ENCODE measurements around the gene PEX14.

PEX14 gene

DNA sequence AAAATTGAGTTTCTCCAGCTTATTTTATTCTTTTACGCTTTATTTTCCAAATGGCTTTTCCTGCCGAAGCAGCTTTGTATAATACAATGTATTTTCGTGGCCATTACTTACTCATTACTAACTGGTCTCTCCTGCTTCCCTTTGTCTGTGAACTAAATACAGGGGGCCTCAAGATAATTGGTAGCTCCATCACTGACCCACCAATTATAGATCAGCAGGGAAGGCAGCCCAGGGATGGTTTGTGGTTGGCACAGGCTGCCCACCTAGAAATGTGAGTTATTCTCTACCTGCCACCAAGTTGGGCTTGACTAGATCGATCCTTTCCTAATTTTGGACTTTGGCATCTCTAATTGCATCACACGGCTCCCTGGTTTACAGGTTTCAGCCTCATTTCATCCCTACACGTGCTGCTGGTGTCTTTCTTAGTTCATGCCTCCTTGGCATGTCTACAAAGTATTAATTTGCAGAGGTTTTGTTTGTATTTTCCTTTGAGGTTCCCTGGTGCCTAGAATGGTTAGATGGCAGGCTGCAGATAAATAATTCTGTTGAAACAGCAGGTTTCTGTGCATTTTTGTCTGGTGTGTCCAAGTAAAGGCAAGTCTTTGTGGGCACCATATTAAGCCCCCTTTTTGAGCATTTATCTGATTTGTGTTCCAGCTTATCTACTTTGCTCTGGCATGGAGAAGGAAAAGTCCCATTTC is 35.2 kb downstream of the PEX14 start:
- H2BK15ac ChIP-seq (ENCODE audit: low read depth, poor library complexity, severe bottlenecking): no peak overlapping the region
- H3K4ac ChIP-seq (ENCODE audit: low read depth in 1 of 2, low read length in 2 of 2): no peak overlapping the region
- H3K79me1 ChIP-seq (replicated peaks; ENCODE audit: low read length, poor library complexity, severe bottlenecking): peaks cover 13% of the 10 kb centered on the region
- H3K36me3 ChIP-seq (ENCODE audit: control insufficient read depth in 1 of 2, insufficient read depth in 2 of 2, low read depth in 1 of 2, low read length in 2 of 2): peaks cover 0 to 3% of the 10 kb centered on the region in 2 experiments
- H2AFZ ChIP-seq (ENCODE audit: low read depth, low read length): no peak overlapping the region
- no peak overlapping the region for H3K4me2 ChIP-seq (ENCODE audit: low read length, poor library complexity, severe bottlenecking)
- no peak overlapping the region for H3K9ac ChIP-seq (ENCODE audit: low read length)
- no peak overlapping the region for H2BK12ac ChIP-seq (ENCODE audit: low read length in 2 of 2)
- H3K9me3 ChIP-seq (ENCODE audit: control insufficient read depth, low read length): no peaks in the 10 kb centered on the region
- H3K23ac ChIP-seq (ENCODE audit: low read length in 2 of 2): no peak overlapping the region
- H2BK5ac ChIP-seq (ENCODE audit: low read depth, low read length, poor library complexity, severe bottlenecking): no peak overlapping the region
- DNase-seq: no peak
- no peak overlapping the region for H3K14ac ChIP-seq (ENCODE audit: low read length in 2 of 2)
- H3K4me1 ChIP-seq (ENCODE audit: control insufficient read depth, insufficient read depth, low read depth, low read length): peaks cover 33% of the 10 kb centered on the region
- H3K18ac ChIP-seq (ENCODE audit: low read depth in 1 of 2, low read length in 2 of 2): peak overlapping the region in 1 of 2 experiments; percentile 2
- WGBS: 91% methylated on average over 6 of the region's 6 CpGs
- H3K27ac ChIP-seq (ENCODE audit: low read length, poor library complexity, severe bottlenecking): peak overlapping the region; percentile 76
- H4K91ac ChIP-seq (ENCODE audit: low read length): no peak overlapping the region
- peak overlapping the region; percentile 8 for H2AK5ac ChIP-seq (ENCODE audit: low read length, severe bottlenecking)
- H3K27me3 ChIP-seq (ENCODE audit: control insufficient read depth in 1 of 2, insufficient read depth in 1 of 2, low read length in 2 of 2): no peaks in the 10 kb centered on the region
- H3K4me3 ChIP-seq (ENCODE audit: insufficient read depth in 1 of 2, low read depth in 1 of 2, low read length in 2 of 2): peak overlapping the region in 1 of 2 experiments; percentile 63
- no peak overlapping the region for H2BK120ac ChIP-seq (ENCODE audit: low read depth, low read length)
- no peak overlapping the region for H4K8ac ChIP-seq (ENCODE audit: low read length)

DNA sequence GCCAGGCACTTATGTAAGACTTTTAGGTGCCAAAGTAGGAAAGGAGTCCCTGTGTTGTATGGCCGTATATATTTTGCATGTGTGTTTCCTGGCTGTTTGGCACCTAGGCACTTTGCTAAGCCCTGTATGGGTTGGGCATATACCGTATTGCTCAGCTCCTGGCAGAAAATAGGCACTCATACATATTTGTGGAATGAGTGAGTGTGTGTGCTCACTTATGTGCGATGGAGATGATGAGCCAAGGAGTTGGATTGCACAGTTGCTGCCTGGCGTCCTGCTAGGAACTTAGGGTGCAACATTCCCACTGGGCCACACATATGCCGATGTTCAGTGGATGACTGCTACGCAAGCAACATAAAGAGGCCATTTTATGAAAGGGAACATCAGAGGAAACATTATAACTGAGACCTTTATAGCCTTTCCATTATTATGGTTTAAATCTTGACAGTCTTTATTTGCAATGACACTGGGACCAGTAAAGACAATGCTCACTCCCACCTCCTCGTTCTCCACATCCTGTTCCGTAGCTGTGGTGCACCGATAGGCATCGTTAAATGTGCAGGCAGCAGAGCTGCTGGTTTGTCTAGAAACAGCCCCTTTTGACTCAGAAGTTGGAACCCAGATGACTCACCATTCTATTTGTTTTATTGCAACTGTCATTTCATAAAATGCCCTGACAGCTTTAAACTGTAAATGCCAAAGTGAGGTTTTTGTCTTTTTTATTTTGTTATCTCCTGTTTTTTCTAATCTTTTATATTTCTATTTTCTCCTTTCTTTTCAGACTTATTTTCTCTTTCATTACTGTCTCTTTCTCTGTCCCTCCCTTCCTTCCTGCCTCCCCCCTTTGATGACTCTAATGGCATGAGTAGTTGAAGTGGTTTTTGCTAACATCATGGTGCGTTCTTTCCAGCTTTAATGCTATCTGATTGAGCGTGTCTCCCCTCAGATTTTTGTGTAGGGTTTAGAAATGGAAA is 36.1 kb downstream of the PEX14 start:
- peaks cover 37% of the 10 kb centered on the region for H3K4me1 ChIP-seq (ENCODE audit: control insufficient read depth, insufficient read depth, low read depth, low read length)
- H2BK120ac ChIP-seq (ENCODE audit: low read depth, low read length): no peak overlapping the region
- DNase-seq: peak; percentile 85
- peaks cover 10% of the 10 kb centered on the region for H3K79me1 ChIP-seq (replicated peaks; ENCODE audit: low read length, poor library complexity, severe bottlenecking)
- peak overlapping the region in 1 of 2 experiments; percentile 63 for H3K4me3 ChIP-seq (ENCODE audit: insufficient read depth in 1 of 2, low read depth in 1 of 2, low read length in 2 of 2)
- H2BK15ac ChIP-seq (ENCODE audit: low read depth, poor library complexity, severe bottlenecking): no peak overlapping the region
- H2AK5ac ChIP-seq (ENCODE audit: low read length, severe bottlenecking): peak overlapping the region; percentile 8
- 7% methylated on average over 11 of the region's 12 CpGs for WGBS
- H2BK5ac ChIP-seq (ENCODE audit: low read depth, low read length, poor library complexity, severe bottlenecking): no peak overlapping the region
- no peak overlapping the region for H2AFZ ChIP-seq (ENCODE audit: low read depth, low read length)
- H3K23ac ChIP-seq (ENCODE audit: low read length in 2 of 2): no peak overlapping the region
- H3K27me3 ChIP-seq (ENCODE audit: control insufficient read depth in 1 of 2, insufficient read depth in 1 of 2, low read length in 2 of 2): no peaks in the 10 kb centered on the region
- H3K9me3 ChIP-seq (ENCODE audit: control insufficient read depth, low read length): no peaks in the 10 kb centered on the region
- H3K27ac ChIP-seq (ENCODE audit: low read length, poor library complexity, severe bottlenecking): peak overlapping the region; percentile 76
- peak overlapping the region in 1 of 2 experiments; percentile 37 for H3K14ac ChIP-seq (ENCODE audit: low read length in 2 of 2)
- H4K91ac ChIP-seq (ENCODE audit: low read length): no peak overlapping the region
- no peak overlapping the region for H3K4ac ChIP-seq (ENCODE audit: low read depth in 1 of 2, low read length in 2 of 2)
- no peak overlapping the region for H4K8ac ChIP-seq (ENCODE audit: low read length)
- no peak overlapping the region for H3K4me2 ChIP-seq (ENCODE audit: low read length, poor library complexity, severe bottlenecking)
- no peak overlapping the region for H2BK12ac ChIP-seq (ENCODE audit: low read length in 2 of 2)
- H3K18ac ChIP-seq (ENCODE audit: low read depth in 1 of 2, low read length in 2 of 2): peak overlapping the region; percentile 2 to 31
- peaks cover 0 to 3% of the 10 kb centered on the region in 2 experiments for H3K36me3 ChIP-seq (ENCODE audit: control insufficient read depth in 1 of 2, insufficient read depth in 2 of 2, low read depth in 1 of 2, low read length in 2 of 2)
- peak overlapping the region; percentile 63 for H3K9ac ChIP-seq (ENCODE audit: low read length)

DNA sequence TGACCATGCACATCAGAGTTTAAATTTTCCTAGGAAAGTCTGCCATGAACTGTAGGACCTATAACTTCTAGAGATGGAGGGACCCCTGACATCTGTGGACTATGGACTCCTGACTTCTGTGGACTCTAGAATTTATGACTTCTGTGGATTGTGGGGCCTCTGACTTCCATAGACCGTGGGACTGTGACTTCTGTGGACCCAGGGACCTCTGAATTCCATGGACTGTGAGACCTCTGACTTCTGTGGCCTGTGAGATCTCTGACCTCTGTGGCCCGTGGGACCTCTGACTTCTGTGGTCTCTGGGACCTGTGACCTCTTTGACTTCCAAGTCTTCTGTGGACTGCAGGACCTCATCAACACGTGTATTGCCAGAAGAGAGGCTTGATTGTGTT is 36.7 kb downstream of the PEX14 start:
- no peak overlapping the region for H3K14ac ChIP-seq (ENCODE audit: low read length in 2 of 2)
- no peak overlapping the region for H2BK12ac ChIP-seq (ENCODE audit: low read length in 2 of 2)
- no peak overlapping the region for H3K4me2 ChIP-seq (ENCODE audit: low read length, poor library complexity, severe bottlenecking)
- H3K4me3 ChIP-seq (ENCODE audit: insufficient read depth in 1 of 2, low read depth in 1 of 2, low read length in 2 of 2): peak overlapping the region in 1 of 2 experiments; percentile 63
- H3K36me3 ChIP-seq (ENCODE audit: control insufficient read depth in 1 of 2, insufficient read depth in 2 of 2, low read depth in 1 of 2, low read length in 2 of 2): peaks cover 0 to 3% of the 10 kb centered on the region in 2 experiments
- H3K4me1 ChIP-seq (ENCODE audit: control insufficient read depth, insufficient read depth, low read depth, low read length): peaks cover 37% of the 10 kb centered on the region
- H3K27ac ChIP-seq (ENCODE audit: low read length, poor library complexity, severe bottlenecking): peak overlapping the region; percentile 53
- no peak overlapping the region for H4K91ac ChIP-seq (ENCODE audit: low read length)
- H3K27me3 ChIP-seq (ENCODE audit: control insufficient read depth in 1 of 2, insufficient read depth in 1 of 2, low read length in 2 of 2): no peaks in the 10 kb centered on the region
- H3K23ac ChIP-seq (ENCODE audit: low read length in 2 of 2): no peak overlapping the region
- no peak overlapping the region for H2AFZ ChIP-seq (ENCODE audit: low read depth, low read length)
- H4K8ac ChIP-seq (ENCODE audit: low read length): no peak overlapping the region
- H2BK15ac ChIP-seq (ENCODE audit: low read depth, poor library complexity, severe bottlenecking): no peak overlapping the region
- no peak overlapping the region for H2BK5ac ChIP-seq (ENCODE audit: low read depth, low read length, poor library complexity, severe bottlenecking)
- no peaks in the 10 kb centered on the region for H3K9me3 ChIP-seq (ENCODE audit: control insufficient read depth, low read length)
- H3K79me1 ChIP-seq (replicated peaks; ENCODE audit: low read length, poor library complexity, severe bottlenecking): peaks cover 8% of the 10 kb centered on the region
- peak overlapping the region in 1 of 2 experiments; percentile 55 for H3K18ac ChIP-seq (ENCODE audit: low read depth in 1 of 2, low read length in 2 of 2)
- peak overlapping the region; percentile 40 for H2AK5ac ChIP-seq (ENCODE audit: low read length, severe bottlenecking)
- no peak overlapping the region for H3K4ac ChIP-seq (ENCODE audit: low read depth in 1 of 2, low read length in 2 of 2)
- H2BK120ac ChIP-seq (ENCODE audit: low read depth, low read length): no peak overlapping the region
- 35% methylated on average over 3 of the region's 3 CpGs for WGBS
- H3K9ac ChIP-seq (ENCODE audit: low read length): peak overlapping the region; percentile 63
- DNase-seq: no peak

DNA sequence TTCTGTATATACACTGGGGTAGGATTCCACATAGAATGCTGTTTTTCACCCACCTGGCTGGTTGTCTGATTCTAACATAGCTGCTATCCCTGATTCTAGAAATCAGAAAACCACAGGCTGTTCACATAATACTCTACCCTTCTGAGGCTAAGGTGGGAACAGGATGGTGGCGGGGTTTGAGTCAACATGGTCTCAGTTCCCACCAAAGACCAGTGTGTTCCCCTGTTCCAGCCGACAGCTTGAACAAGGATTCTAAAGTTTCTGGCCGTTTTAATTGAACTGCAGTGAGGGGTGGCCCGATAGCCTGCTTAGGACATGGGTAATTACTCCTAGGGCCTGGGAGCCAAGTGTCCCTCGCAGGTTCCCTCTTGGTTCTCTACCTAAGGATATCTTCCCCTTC is 38.4 kb downstream of the PEX14 start:
- H2AK5ac ChIP-seq (ENCODE audit: low read length, severe bottlenecking): no peak overlapping the region
- peaks cover 37% of the 10 kb centered on the region for H3K4me1 ChIP-seq (ENCODE audit: control insufficient read depth, insufficient read depth, low read depth, low read length)
- H3K4ac ChIP-seq (ENCODE audit: low read depth in 1 of 2, low read length in 2 of 2): no peak overlapping the region
- H3K36me3 ChIP-seq (ENCODE audit: control insufficient read depth in 1 of 2, insufficient read depth in 2 of 2, low read depth in 1 of 2, low read length in 2 of 2): no peaks in the 10 kb centered on the region
- H2BK5ac ChIP-seq (ENCODE audit: low read depth, low read length, poor library complexity, severe bottlenecking): no peak overlapping the region
- no peak overlapping the region for H3K27ac ChIP-seq (ENCODE audit: low read length, poor library complexity, severe bottlenecking)
- H2BK15ac ChIP-seq (ENCODE audit: low read depth, poor library complexity, severe bottlenecking): no peak overlapping the region
- whole genome bisulfite sequencing: 98% methylated on average over 5 of the region's 5 CpGs
- H3K23ac ChIP-seq (ENCODE audit: low read length in 2 of 2): no peak overlapping the region
- no peak overlapping the region for H3K9ac ChIP-seq (ENCODE audit: low read length)
- no peak overlapping the region for H3K4me3 ChIP-seq (ENCODE audit: insufficient read depth in 1 of 2, low read depth in 1 of 2, low read length in 2 of 2)
- H3K18ac ChIP-seq (ENCODE audit: low read depth in 1 of 2, low read length in 2 of 2): no peak overlapping the region
- no peaks in the 10 kb centered on the region for H3K9me3 ChIP-seq (ENCODE audit: control insufficient read depth, low read length)
- H3K27me3 ChIP-seq (ENCODE audit: control insufficient read depth in 1 of 2, insufficient read depth in 1 of 2, low read length in 2 of 2): no peaks in the 10 kb centered on the region
- no peak overlapping the region for H4K91ac ChIP-seq (ENCODE audit: low read length)
- no peak for DNase-seq
- no peak overlapping the region for H3K14ac ChIP-seq (ENCODE audit: low read length in 2 of 2)
- H2AFZ ChIP-seq (ENCODE audit: low read depth, low read length): no peak overlapping the region
- H4K8ac ChIP-seq (ENCODE audit: low read length): no peak overlapping the region
- peaks cover 11% of the 10 kb centered on the region for H3K79me1 ChIP-seq (replicated peaks; ENCODE audit: low read length, poor library complexity, severe bottlenecking)
- H3K4me2 ChIP-seq (ENCODE audit: low read length, poor library complexity, severe bottlenecking): no peak overlapping the region
- H2BK120ac ChIP-seq (ENCODE audit: low read depth, low read length): no peak overlapping the region
- H2BK12ac ChIP-seq (ENCODE audit: low read length in 2 of 2): no peak overlapping the region

All from mesenchymal stem cell (in vitro differentiated cells and primary cell).